Stimulated activated CD4-positive, alpha-beta T cell treated with anti-CD3 and anti-CD28 coated beads, Interleukin-15, amount 100 ng/mL, for 48 hours (primary cell): ENCODE results near the gene GPC1.

Experiments
- DNase-seq, 2 donors: peaks; one replicate each; pipeline ENCODE4 v3.0.0-alpha.2; 2020; ENCODE audit warnings: low read depth in 2 of 2

GPC1 gene

GRCh38 chr2:240412975-240413812, 22.3 kb upstream of the GPC1 start:
- no peak for DNase-seq

- no peak for DNase-seq
Measured at GRCh38 chr2:240413813-240414429, 21.5 kb upstream of the GPC1 start.

GRCh38 chr2:240416821-240417220, 18.6 kb upstream of the GPC1 start:
- DNase-seq: no peak

GRCh38 chr2:240418311-240418710, 17.2 kb upstream of the GPC1 start:
- DNase-seq: no peak

- DNase-seq: no peak
Measured at GRCh38 chr2:240419271-240419670, 16.2 kb upstream of the GPC1 start.

- no peak for DNase-seq
Measured at GRCh38 chr2:240419723-240420122, 15.7 kb upstream of the GPC1 start.

- no peak for DNase-seq
Measured at GRCh38 chr2:240420206-240421104, 15.0 kb upstream of the GPC1 start.

- no peak for DNase-seq
Measured at GRCh38 chr2:240421381-240421780, 14.1 kb upstream of the GPC1 start.

- DNase-seq: no peak
Measured at GRCh38 chr2:240422658-240423329, 12.7 kb upstream of the GPC1 start.

GRCh38 chr2:240423788-240424191, 11.7 kb upstream of the GPC1 start:
- DNase-seq: no peak

- no peak for DNase-seq
Measured at GRCh38 chr2:240424341-240425235, 10.9 kb upstream of the GPC1 start.

GRCh38 chr2:240425236-240425615, 10.2 kb upstream of the GPC1 start:
- DNase-seq: no peak

GRCh38 chr2:240425697-240426096, 9.8 kb upstream of the GPC1 start:
- DNase-seq: no peak

- no peak for DNase-seq
Measured at GRCh38 chr2:240426845-240427721, 8.4 kb upstream of the GPC1 start.

- DNase-seq: no peak
Measured at GRCh38 chr2:240427729-240428128, 7.7 kb upstream of the GPC1 start.

- no peak for DNase-seq
Measured at GRCh38 chr2:240428245-240428644, 7.2 kb upstream of the GPC1 start.

- DNase-seq: no peak
Measured at GRCh38 chr2:240429341-240429871, 6.1 kb upstream of the GPC1 start.

- no peak for DNase-seq
Measured at GRCh38 chr2:240429872-240430491, 5.5 kb upstream of the GPC1 start.

- DNase-seq: no peak
Measured at GRCh38 chr2:240430595-240430994, 4.9 kb upstream of the GPC1 start.
